Measurements from ENCODE around the gene OR14A16.

OR14A16 gene

DNA sequence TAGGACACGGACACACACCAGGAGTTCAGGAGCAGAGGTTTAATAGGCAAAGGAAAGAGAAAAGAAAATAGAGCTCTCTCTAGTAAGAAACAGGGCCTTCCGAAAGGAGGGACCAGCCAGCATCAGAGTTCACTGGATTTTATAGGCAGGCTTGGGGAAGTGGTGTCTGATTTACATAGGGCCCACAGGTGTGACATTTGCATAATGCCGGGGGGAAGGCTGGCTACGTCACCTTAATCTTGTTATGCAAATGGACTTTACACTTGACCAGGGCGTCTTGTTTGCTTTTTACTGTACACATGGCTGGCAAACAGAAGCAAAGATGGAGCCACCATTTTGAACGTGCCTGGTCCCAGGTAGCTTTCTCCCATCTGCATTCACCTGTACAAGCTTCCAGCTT, at the start of gene OR14A16:
Gene OR14A16 (minus strand): TSS at position 97 of the 400 bp plus-strand sequence. CDS start 8,390 bp downstream, outside the sequence.
- TF ChIP-seq, protein P1, sequence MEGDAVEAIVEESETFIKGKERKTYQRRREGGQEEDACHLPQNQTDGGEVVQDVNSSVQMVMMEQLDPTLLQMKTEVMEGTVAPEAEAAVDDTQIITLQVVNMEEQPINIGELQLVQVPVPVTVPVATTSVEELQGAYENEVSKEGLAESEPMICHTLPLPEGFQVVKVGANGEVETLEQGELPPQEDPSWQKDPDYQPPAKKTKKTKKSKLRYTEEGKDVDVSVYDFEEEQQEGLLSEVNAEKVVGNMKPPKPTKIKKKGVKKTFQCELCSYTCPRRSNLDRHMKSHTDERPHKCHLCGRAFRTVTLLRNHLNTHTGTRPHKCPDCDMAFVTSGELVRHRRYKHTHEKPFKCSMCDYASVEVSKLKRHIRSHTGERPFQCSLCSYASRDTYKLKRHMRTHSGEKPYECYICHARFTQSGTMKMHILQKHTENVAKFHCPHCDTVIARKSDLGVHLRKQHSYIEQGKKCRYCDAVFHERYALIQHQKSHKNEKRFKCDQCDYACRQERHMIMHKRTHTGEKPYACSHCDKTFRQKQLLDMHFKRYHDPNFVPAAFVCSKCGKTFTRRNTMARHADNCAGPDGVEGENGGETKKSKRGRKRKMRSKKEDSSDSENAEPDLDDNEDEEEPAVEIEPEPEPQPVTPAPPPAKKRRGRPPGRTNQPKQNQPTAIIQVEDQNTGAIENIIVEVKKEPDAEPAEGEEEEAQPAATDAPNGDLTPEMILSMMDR (IDR thresholded peaks at IDR 0.05; ENCODE audit: low read depth, low read length): no peak
- H3K4me3 ChIP-seq (ENCODE audit: low read depth, low read length): no peak within 1 kb of the TSS

GRCh38 chr1:247865416-247865815, 41.5 kb upstream of the OR14A16 start:
- TF ChIP-seq, protein P1 (IDR thresholded peaks at IDR 0.05; ENCODE audit: low read depth, low read length): no peak
- no peak overlapping the region for H3K4me3 ChIP-seq (ENCODE audit: low read depth, low read length)

- no peak overlapping the region for H3K4me3 ChIP-seq (ENCODE audit: low read depth, low read length)
- TF ChIP-seq, protein P1 (IDR thresholded peaks at IDR 0.05; ENCODE audit: low read depth, low read length): no peak
Measured at GRCh38 chr1:247864644-247865043, 40.7 kb upstream of the OR14A16 start.

DNA sequence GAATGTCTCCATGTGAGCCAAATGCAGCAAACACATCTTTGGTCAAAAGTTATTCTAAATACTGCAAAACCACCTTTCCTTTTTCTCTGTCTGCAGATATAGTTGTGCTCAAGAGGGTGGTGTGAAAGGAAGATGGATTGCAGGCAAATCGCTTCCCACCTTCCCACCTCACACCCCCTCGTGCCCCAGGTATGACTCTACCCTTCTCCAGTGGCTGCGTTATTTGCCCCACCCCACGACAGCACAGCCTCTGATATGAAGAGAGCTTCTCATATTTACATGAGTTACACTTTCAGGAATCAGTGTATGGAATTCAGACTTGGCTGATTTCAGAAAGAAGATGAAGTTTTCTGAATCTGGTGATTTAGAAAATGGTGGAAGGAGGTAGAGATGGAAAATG, 38.8 kb upstream of the OR14A16 start:
- H3K4me3 ChIP-seq (ENCODE audit: low read depth, low read length): no peak overlapping the region
- TF ChIP-seq, protein P1 (IDR thresholded peaks at IDR 0.05; ENCODE audit: low read depth, low read length): no peak

DNA sequence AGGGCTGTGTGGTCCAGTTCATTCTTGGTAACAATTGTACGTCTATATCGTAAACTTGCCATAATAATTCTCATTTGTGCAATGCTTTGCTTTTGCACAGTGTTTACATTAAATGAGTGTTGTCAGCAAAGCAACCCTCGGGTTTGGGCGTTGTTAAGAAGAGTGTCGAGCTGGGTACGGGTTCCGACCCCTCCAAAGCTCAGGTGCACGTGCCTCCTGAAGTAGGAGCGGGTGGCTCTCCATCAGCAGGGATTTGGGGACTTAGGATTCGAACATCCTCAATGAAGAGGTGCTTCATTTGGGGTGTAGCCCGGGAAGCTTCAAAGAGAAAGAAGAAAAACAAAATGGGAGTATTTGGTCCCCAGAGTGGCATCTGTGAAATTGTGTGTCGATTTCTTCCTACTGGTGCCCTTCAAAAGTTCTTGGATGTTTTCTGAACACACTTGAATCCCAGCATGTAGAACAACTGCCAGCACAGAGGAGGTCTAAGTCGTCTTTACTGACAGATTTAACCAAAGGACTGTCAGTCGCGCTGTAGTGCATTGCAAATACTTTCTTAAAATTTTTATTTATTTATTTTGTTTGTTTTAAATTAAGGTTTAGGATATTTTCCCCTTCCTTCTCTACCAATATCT, 34.2 kb upstream of the OR14A16 start:
- peak overlapping the region; percentile 51 for H3K4me3 ChIP-seq (ENCODE audit: low read depth, low read length)
- TF ChIP-seq, protein P1 (IDR thresholded peaks at IDR 0.05; ENCODE audit: low read depth, low read length): no peak

DNA sequence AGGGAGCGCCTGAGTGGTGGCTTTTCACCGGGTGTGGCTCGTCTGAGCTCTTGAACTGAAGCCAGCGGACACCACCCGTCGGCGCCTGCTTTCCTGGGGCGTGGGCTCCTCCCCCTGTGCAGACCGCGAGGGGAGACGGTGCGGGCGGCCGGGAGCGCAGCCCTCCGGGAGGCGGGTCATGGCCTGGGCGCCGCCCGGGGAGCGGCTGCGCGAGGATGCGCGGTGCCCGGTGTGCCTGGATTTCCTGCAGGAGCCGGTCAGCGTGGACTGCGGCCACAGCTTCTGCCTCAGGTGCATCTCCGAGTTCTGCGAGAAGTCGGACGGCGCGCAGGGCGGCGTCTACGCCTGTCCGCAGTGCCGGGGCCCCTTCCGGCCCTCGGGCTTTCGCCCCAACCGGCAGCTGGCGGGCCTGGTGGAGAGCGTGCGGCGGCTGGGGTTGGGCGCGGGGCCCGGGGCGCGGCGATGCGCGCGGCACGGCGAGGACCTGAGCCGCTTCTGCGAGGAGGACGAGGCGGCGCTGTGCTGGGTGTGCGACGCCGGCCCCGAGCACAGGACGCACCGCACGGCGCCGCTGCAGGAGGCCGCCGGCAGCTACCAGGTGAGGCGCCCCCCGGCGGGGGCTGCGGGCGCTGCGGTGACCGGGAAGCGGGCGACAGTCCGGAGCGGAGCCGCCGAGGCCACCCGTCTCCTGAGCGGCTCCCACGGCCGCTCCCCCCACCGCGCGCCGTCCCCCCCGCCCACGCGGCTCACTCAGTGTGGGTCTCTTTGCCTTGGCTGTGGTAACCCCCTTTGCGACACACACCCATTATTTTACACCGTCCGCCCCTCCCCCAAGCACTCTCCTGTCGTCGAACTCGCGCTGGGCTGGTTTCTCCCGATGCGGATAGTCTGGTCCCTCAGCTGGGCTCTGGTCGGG, 33.4 kb upstream of the OR14A16 start, which contains the start of gene TRIM58:
Gene TRIM58 (plus strand): TSS at position 119 of the 916 bp plus-strand sequence. CDS start 60 bp downstream, at position 179.
- TF ChIP-seq, protein P1 (IDR thresholded peaks at IDR 0.05; ENCODE audit: low read depth, low read length): no peak
- H3K4me3 ChIP-seq (ENCODE audit: low read depth, low read length): peak within 1 kb of the TSS; percentile 51

DNA sequence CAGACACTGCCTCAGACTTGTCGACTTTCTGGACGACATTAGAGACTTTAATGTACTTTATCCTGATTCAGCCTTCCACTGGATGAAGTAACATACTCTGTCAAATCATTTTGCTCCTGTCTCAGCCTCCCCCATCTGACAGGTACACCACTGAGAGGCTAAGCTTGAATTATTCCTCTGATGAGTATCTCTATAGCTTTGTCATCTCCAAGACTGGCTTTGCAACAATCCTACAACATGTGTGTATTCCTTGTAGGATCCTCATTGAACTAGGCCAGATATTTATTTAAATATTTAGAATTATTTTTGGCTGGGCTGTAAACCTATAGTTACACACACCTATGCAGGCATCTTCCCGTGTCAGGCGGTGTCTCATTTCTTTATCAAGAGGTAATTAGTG, 32.0 kb upstream of the OR14A16 start:
- TF ChIP-seq, protein P1 (IDR thresholded peaks at IDR 0.05; ENCODE audit: low read depth, low read length): no peak
- no peak overlapping the region for H3K4me3 ChIP-seq (ENCODE audit: low read depth, low read length)

Data from WI38 (cell line).